Measurements from ENCODE around the gene KATNA1.

GRCh38 chr6:149646599-149646998, 1.9 kb downstream of the KATNA1 start:
- TF ChIP-seq CTCF (IDR thresholded peaks at IDR 0.05; ENCODE audit: low read depth, low read length) (no peak), EZH2phosphoT487 (IDR thresholded peaks at IDR 0.05; ENCODE audit: low read depth) (no peak)

Data from OCI-LY3 (cell line).